Large intestine (tissue), 3 donors: ENCODE results near the gene RTBDN. TPM values are rescaled to one million over a fixed set of nuclear protein-coding genes. Genes with fewer than 3 reads are reported as not detected.
"Not testable (repeated sequence)": the region's sequence is repeated elsewhere in the genome, so short reads cannot be mapped to it uniquely, and the experiment has no call there.

Source experiments
- DNase-seq, 2 donors: peaks; one replicate each; pipeline versions ENCODE4 v3.0.0 to v3.0.0-alpha.2; 2013
- H3K27ac ChIP-seq: one replicate; pipeline ENCODE4 v1.5.1; 2013; ENCODE audit warnings: low read length
- H3K27me3 ChIP-seq: 2 replicates; pipeline ENCODE4 v1.6.1; 2013; ENCODE audit warnings: low read length; ENCODE audit not compliant: control insufficient read depth, insufficient read depth
- H3K36me3 ChIP-seq: 2 replicates; pipeline ENCODE4 v1.6.1; 2013; ENCODE audit warnings: low read length; ENCODE audit not compliant: control insufficient read depth, insufficient read depth
- H3K4me1 ChIP-seq: one replicate; pipeline ENCODE4 v1.6.1; 2013; ENCODE audit warnings: low read length; ENCODE audit not compliant: control insufficient read depth, insufficient read depth
- H3K4me3 ChIP-seq: one replicate; pipeline ENCODE4 v1.5.1; 2013; ENCODE audit warnings: low read length
- H3K9me3 ChIP-seq: one replicate; pipeline ENCODE4 v1.6.1; 2013; ENCODE audit warnings: mild to moderate bottlenecking, low read depth, low read length, moderate library complexity; ENCODE audit not compliant: control insufficient read depth
- WGBS: methylation state at CpG from one replicate; pipeline ENCODE4 v1.1.5; 2013; ENCODE audit warnings: low lambda C conversion rate; ENCODE audit not compliant: insufficient coverage; 5-methylcytosine and 5-hydroxymethylcytosine counted together
- polyA plus RNA-seq: library from polyadenylated mRNA; unstranded; fragments of 120-200 nt; gene quantifications from one replicate; pipeline ENCODE4 v1.2.1, GENCODE V29; 2013

The RTBDN gene
- polyA plus RNA-seq, 1 donor = 1.6 TPM

DNA sequence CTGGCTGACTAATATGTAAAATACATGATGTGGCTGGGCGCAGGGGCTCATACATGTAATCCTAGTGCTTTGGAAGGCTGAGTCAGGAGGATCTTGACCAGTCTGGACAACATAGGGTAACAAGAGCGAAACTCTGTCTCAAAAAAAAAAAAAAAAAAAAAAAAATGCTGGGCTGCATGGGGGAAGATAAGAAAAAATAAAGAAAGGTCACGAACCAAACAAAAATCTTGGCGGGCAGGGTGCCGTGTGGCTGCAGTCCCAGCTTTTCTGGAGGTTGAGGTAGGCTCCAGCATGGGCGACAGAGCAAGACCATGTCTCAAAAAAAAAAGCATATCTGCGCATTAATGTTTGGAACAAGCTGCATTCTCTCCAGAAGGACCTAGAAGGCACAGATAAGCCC, 19.3 kb downstream of the RTBDN start:
- peaks cover 12% of the 10 kb centered on the region for H3K36me3 ChIP-seq
- H3K4me3 ChIP-seq = no peak overlapping the region
- no peak for DNase-seq
- WGBS = 100% methylated on average over 1 of the region's 7 CpGs
- H3K9me3 ChIP-seq = no peaks in the 10 kb centered on the region
- no peaks in the 10 kb centered on the region for H3K4me1 ChIP-seq
- no peaks in the 10 kb centered on the region for H3K27me3 ChIP-seq
- H3K27ac ChIP-seq = no peak overlapping the region

DNA sequence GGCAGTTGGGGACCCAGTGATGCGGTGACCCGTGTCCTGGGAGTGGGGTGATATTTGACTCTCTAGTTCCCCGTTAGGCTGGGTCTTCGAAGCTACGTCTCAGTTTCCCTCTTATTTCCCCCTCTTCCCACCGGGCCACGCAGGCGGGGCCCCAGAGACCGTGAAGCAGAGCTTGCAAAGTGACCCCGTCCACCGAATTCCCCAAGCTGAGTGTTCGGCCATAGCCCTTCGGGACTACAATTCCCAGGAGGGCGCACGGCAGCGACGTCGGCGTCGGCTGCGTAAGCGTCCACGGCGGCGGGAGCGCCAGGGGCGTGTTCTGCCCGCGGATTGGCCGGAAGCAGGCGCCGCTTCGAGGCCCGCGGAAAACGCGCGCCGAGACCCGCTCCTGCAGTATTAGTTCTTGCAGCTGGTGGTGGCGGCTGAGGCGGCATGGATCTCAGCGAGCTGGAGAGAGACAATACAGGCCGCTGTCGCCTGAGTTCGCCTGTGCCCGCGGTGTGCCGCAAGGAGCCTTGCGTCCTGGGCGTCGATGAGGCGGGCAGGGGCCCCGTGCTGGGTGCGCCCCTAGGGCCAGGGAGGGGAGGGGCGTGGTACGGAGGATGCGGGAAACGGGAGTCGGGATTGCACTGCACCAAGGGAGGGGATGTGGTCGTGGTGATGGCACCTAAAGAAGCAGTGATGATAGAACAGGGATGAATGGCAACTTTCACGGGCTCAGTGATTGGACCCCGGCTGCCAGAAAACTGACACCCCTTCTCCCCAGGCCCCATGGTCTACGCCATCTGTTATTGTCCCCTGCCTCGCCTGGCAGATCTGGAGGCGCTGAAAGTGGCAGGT, 27.9 kb downstream of the RTBDN start, which contains the start of gene RNASEH2A:
RNASEH2A (plus strand) TSS at position 343 of the 840 bp plus-strand sequence; CDS start at position 433, 90 bp downstream.
- H3K36me3 ChIP-seq = peaks cover 13% of the 10 kb centered on the region
- no CpG with 5 or more reads among the region's 66 CpGs for WGBS
- peak; percentile 90 for DNase-seq
- H3K4me3 ChIP-seq = peak within 1 kb of the TSS; percentile 59
- peaks cover 4% of the 10 kb centered on the region for H3K9me3 ChIP-seq
- H3K4me1 ChIP-seq = peaks cover 16% of the 10 kb centered on the region
- no peaks in the 10 kb centered on the region for H3K27me3 ChIP-seq
- peak within 1 kb of the TSS; percentile 50 for H3K27ac ChIP-seq

DNA sequence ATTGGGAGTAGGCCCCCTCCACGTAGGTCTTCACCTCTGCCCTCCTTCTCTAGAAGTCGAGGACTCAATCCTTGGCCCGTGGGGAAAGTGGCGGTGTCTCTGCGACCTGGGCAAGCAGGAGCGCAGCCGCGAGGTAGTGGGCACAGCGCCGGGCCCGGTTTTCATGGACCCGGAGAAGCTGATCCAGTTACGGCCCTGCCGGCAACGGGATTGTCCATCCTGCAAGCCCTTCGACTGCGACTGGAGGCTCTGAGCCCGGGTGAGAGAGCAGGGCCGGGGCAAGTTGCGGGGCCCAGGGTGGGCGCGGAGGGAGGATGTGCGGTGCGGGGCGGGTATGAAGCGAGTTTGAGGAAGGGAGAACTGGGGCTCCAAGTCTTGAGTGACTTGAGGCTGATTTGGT, 30.3 kb downstream of the RTBDN start:
- Histone ChIP-seq H3K4me3 (no peak overlapping the region), H3K4me1 (peaks cover 32% of the 10 kb centered on the region), H3K27ac (no peak overlapping the region), H3K36me3 (peaks cover 17% of the 10 kb centered on the region), H3K9me3 (peaks cover 7% of the 10 kb centered on the region), H3K27me3 (no peaks in the 10 kb centered on the region)
- no peak for DNase-seq
- whole genome bisulfite sequencing = 100% methylated on average over 8 of the region's 26 CpGs

DNA sequence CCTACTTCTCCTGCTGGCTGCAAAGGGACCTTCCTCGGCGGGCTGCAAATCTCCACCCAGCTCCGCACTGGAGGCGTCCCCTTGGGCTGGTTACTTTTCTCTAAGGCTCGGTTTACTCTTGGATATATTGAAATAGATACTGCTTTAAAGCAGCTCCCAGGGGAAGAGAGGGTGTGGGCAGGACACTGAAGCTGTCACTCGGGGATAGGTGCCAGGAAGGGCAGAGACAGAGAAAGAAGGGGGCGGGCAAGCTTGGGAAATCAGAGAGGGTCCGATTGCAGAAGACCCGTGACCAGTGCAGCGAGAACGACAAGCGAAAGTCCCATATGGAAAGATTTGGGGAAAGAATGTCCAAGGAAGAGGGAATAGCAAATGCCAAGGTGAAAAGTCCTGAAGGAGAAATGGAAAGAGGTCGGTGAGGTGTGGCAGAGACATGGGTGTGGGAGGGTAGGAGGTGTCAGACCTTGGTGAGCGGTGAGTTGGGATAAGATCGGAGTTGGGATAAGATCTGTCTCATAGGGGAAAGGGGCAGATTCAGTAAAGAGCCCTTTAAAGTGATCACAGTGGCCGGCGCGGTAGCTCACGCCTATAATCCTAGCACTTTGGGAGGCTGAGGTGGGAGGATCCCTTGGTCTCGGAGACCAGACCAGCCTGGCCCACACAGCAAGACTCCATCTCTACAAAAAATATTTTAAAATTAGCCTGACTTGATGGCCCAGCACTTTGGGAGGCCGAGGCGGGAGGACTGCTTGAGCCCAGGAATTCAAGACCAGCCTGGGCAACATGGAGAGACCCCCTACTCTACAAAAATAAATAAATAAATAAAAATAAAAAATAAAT, 31.9 kb downstream of the RTBDN start:
- H3K9me3 ChIP-seq = peaks cover 7% of the 10 kb centered on the region
- 14% methylated on average over 2 of the region's 22 CpGs for WGBS
- H3K27me3 ChIP-seq = no peaks in the 10 kb centered on the region
- no peak overlapping the region for H3K27ac ChIP-seq
- no peak for DNase-seq
- H3K36me3 ChIP-seq = peaks cover 17% of the 10 kb centered on the region
- H3K4me3 ChIP-seq = peak overlapping the region; percentile 100
- H3K4me1 ChIP-seq = peaks cover 32% of the 10 kb centered on the region

DNA sequence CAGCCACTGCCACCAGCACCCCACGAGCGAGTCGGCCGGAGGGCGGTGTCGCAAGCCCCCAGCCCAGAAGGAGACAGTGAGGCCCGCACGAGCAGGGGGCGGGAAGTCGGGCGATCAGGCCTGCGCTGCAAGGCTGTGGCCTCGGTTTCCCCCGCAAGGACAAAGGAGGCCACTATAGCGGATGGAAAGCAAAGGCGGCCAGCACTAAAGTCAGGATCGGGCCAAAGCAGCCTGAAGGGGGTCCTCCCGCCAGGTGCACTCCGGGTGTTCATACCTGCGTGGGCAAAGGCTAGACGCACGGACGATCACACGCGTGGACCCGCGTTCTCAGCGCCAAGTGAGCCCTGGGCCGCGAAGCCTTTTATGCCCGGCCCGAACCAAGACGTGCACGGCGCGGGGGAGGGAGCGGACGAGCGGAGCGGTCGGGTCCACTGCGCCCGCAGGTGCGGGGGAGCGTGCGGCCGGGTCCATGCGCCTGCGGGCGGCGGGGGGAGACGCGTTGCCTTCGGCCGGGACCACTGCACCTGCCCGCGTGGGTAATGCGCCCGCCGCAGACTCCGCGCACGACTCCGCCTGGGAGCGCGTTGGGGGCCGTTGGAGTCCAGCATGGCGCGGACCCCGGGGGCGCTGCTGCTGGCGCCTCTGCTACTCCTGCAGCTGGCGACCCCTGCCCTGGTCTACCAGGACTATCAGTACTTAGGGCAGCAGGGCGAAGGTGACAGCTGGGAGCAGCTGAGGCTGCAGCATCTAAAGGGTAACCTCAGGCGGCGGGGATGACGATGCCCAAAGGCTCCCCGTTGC, 32.7 kb downstream of the RTBDN start, which contains the start of the genes PRDX2 and THSD8:
PRDX2 (minus strand) TSS at position 335 of the 801 bp plus-strand sequence. CDS start 539 bp downstream, outside the sequence.
THSD8 (plus strand) TSS at position 604 of the 801 bp plus-strand sequence; CDS start at position 607, 3 bp downstream.
- peak; percentile 73 to 90 for DNase-seq
- H3K27ac ChIP-seq = peak within 1 kb of the TSS; percentile 84
- H3K9me3 ChIP-seq = peaks cover 7% of the 10 kb centered on the region
- WGBS = no CpG with 5 or more reads among the region's 78 CpGs
- H3K4me1 ChIP-seq = peaks cover 27% of the 10 kb centered on the region
- H3K36me3 ChIP-seq = peaks cover 24% of the 10 kb centered on the region
- no peaks in the 10 kb centered on the region for H3K27me3 ChIP-seq
- peak within 1 kb of the TSS; percentile 100 for H3K4me3 ChIP-seq

DNA sequence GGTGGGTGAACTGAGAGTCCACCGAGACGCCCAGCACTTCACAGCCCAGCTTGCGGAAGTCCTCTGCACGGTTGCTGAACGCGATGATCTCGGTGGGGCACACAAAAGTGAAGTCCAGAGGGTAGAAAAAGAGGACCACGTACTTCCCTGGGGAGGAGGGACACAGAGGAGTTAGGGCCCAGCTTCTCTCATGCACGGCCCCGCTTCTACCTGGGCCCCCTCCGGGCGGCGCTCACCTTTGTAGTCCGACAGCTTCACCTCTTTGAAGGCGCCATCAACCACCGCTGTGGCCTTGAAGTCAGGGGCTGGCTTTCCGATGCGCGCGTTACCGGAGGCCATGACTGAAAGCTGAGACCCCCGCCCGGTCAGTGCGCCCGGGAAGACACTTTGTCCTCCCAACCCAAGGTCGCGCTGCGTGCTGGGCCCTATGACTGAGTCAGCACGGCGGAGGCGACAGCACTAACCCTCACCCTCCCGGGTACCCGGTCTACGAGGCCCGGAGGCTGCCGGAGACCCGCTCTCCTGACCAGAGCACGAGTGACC, 33.4 kb downstream of the RTBDN start:
- Histone ChIP-seq H3K9me3 (peaks cover 7% of the 10 kb centered on the region), H3K27me3 (no peaks in the 10 kb centered on the region), H3K36me3 (peaks cover 24% of the 10 kb centered on the region), H3K4me1 (peaks cover 32% of the 10 kb centered on the region), H3K4me3 (peak overlapping the region; percentile 100), H3K27ac (peak overlapping the region; percentile 84)
- no CpG with 5 or more reads among the region's 38 CpGs for WGBS
- DNase-seq = peak in 1 of 2 donors; percentile 56

DNA sequence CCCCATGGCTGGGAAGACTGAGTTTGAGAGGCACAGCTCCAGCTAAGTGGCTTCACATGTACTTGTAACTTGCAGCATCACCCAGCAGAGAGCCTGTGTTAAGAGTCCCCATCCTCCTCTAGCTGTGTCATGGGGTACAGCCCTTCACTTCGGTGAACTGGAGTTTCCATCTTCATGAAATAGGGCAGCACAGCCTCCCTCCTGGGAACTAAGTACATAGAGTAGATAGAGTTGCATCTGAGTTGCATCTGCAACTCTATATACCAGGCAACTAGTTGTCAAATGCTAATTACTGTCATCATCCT, 34.0 kb downstream of the RTBDN start:
- H3K27ac ChIP-seq = no peak overlapping the region
- no CpG with 5 or more reads among the region's 1 CpG for WGBS

DNA sequence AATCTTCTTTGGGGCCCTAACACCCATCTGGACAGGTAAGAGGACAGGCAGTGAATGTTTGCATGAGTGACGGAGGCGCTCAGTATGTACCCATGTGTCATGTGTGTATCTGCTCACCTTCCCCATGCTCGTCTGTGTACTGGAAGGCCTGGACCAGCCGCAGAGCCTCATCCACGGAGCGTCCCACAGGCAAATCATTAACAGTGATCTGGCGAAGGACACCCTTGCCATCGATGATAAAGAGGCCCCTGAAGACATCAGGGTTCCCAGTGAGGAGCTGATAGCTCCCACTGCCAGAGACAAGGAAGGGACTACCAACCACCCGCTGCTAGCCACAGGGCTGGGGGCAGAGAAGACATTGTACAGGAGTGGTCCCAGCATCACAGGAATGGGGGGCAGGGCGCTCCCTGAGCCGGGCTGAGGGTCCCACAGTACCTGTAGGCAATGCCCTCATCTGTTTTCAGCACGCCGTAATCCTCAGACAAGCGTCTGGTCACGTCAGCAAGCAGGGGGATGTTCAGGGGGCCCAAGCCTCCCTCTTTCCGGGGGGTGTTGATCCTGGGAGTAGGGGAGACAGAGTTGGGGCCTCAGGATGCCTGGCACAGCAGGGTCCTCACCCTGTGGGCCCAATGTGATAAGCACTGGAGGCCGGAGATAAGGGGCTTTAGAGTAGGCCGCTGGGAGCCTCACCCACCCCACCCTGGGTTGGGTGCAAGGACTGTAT, 34.5 kb downstream of the RTBDN start:
- no CpG with 5 or more reads among the region's 18 CpGs for WGBS
- H3K4me1 ChIP-seq = peaks cover 40% of the 10 kb centered on the region
- H3K27ac ChIP-seq = no peak overlapping the region
- DNase-seq = peak in 1 of 2 donors; percentile 41
- peak overlapping the region; percentile 100 for H3K4me3 ChIP-seq
- peaks cover 24% of the 10 kb centered on the region for H3K36me3 ChIP-seq
- no peaks in the 10 kb centered on the region for H3K27me3 ChIP-seq
- peaks cover 7% of the 10 kb centered on the region for H3K9me3 ChIP-seq

More for the DNA sequence above, 34.0 kb downstream of the RTBDN start:
- Histone ChIP-seq H3K4me1 (peaks cover 37% of the 10 kb centered on the region), H3K9me3 (peaks cover 7% of the 10 kb centered on the region), H3K4me3 (peak overlapping the region; percentile 100), H3K27me3 (no peaks in the 10 kb centered on the region), H3K36me3 (peaks cover 24% of the 10 kb centered on the region)
- DNase-seq = no peak

DNA sequence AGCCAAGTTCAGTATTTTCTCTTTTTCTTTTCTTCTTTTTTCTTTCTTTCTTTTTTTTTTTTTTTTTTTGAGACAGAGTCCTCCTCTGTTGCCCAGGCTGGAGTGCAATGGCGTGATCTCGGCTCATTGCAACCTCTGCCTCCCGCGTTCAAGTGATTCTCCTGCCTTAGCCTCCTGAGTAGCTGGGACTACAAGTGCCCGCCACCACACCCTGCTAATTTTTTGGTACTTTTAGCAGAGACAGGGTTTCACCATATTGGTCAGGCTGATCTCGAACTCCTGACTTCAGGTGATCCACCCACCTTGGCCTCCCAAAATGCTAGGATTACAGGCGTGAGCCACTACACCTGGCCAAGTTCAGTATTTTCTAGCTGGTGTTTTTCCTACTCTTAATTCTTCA, 36.8 kb downstream of the RTBDN start:
- H3K27me3 ChIP-seq, H3K4me3 ChIP-seq, H3K9me3 ChIP-seq, DNase-seq, H3K27ac ChIP-seq: not testable (repeated sequence)
- Histone ChIP-seq H3K4me1 (peaks cover 49% of the 10 kb centered on the region), H3K36me3 (peaks cover 24% of the 10 kb centered on the region)
- 100% methylated on average over 1 of the region's 7 CpGs for WGBS
